ENCODE data around the gene ARHGAP25.

- no peak for TF ChIP-seq CTCF (optimal IDR thresholded peaks at IDR 0.05 in 1 of 3, IDR thresholded peaks at IDR 0.05 in 1 of 3, conservative IDR thresholded peaks at IDR 0.05 in 1 of 3; ENCODE audit: extremely low read depth in 1 of 3, insufficient read depth in 2 of 3, low read length in 3 of 3)
- TF ChIP-seq EZH2 (IDR thresholded peaks at IDR 0.05; ENCODE audit: low read length): no peak
Observed at GRCh38 chr2:68720665-68721064, 13.9 kb upstream of the ARHGAP25 start.

Measured in keratinocyte (primary cell).